Endothelial cell of umbilical vein (primary cell): ENCODE data around the gene LRP3.

Experiments
- EZH2 ChIP-seq: IDR thresholded peaks from 2 replicates; pipeline ENCODE4 v1.6.1; 2012; ENCODE audit warnings: borderline replicate concordance, low read depth, mild to moderate bottlenecking, moderate library complexity, low read length, inconsistent platforms; ENCODE audit not compliant: severe bottlenecking
- MAX ChIP-seq: IDR thresholded peaks from 2 replicates; pipeline ENCODE4 v1.6.1; 2011; ENCODE audit not compliant: insufficient read depth, insufficient read length
- POLR2A ChIP-seq: IDR thresholded peaks from 2 replicates; pipeline ENCODE4 v1.6.1; 2012; ENCODE audit warnings: low read depth, mild to moderate bottlenecking, control low read depth, low read length
- TF ChIP-seq, protein P1 (sequence below), 2 donors: IDR thresholded peaks; 1 replicate in 1 of 2; 2 replicates in 1 of 2; pipeline ENCODE4 v1.5.1; 2011; ENCODE audit warnings: low read length in 2 of 2, mild to moderate bottlenecking in 2 of 2, moderate library complexity in 2 of 2, control low read depth in 1 of 2, inconsistent platforms in 1 of 2, low read depth in 1 of 2; ENCODE audit not compliant: insufficient read depth in 1 of 2; ENCODE audit errors: extremely low read depth in 1 of 2

DNA sequence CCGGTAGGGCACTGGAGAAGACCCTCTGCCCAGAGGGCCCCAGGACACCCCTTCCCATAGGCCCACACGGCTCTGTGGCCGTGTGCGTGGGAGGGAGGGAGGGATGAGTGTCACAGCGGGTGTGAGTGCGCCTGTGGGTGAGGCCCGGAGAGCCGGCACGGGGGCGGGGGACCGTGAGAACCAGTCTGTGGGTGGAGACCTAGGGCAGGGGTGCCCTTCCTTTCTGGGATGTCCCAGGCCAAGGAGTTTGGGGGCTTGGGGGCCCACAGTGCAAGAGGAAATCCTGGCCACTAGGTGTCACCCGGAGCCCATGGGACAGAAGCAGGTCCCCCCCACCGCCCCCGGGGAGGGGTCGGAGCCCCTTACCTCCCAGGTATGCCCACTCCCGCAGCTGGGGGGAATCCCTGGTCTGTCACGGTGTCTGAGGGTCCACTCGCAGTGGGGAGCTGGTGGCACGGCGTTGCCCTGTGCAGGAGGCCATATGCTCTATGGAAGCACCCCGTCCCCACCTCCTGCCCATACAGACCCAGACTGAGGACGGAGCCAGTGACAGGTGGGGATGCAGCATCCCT, 47.5 kb downstream of the LRP3 start:
- TF ChIP-seq, protein P1, sequence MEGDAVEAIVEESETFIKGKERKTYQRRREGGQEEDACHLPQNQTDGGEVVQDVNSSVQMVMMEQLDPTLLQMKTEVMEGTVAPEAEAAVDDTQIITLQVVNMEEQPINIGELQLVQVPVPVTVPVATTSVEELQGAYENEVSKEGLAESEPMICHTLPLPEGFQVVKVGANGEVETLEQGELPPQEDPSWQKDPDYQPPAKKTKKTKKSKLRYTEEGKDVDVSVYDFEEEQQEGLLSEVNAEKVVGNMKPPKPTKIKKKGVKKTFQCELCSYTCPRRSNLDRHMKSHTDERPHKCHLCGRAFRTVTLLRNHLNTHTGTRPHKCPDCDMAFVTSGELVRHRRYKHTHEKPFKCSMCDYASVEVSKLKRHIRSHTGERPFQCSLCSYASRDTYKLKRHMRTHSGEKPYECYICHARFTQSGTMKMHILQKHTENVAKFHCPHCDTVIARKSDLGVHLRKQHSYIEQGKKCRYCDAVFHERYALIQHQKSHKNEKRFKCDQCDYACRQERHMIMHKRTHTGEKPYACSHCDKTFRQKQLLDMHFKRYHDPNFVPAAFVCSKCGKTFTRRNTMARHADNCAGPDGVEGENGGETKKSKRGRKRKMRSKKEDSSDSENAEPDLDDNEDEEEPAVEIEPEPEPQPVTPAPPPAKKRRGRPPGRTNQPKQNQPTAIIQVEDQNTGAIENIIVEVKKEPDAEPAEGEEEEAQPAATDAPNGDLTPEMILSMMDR (IDR thresholded peaks at IDR 0.05; ENCODE audit: extremely low read depth in 1 of 2, insufficient read depth in 1 of 2, low read depth in 1 of 2, low read length in 2 of 2), result peak; percentile 18 to 56
- TF ChIP-seq EZH2, result no peak
- no peak for TF ChIP-seq POLR2A
- TF ChIP-seq MAX, result no peak
